Hepatocyte (in vitro differentiated cells): ENCODE measurements around the gene ALDH5A1. TPM values are rescaled to one million over a fixed set of nuclear protein-coding genes. Genes with fewer than 3 reads are reported as not detected.

ENCODE experiments used
- DNase-seq: peaks from one replicate; pipeline ENCODE4 v3.0.0-alpha.2; 2016; ENCODE audit warnings: low spot score
- H2AFZ ChIP-seq: fragments of 200-600 bp; sonication (generic); 2 replicates; pipeline ENCODE4 v1.6.0; 2016; ENCODE audit warnings: antibody characterized with exemption, mild to moderate bottlenecking
- H3K27ac ChIP-seq: fragments of 200-600 bp; sonication (generic); 2 replicates; pipeline ENCODE4 v1.5.1; 2016; ENCODE audit warnings: mild to moderate bottlenecking
- H3K27me3 ChIP-seq: fragments of 200-600 bp; sonication (generic); 2 replicates; pipeline ENCODE4 v1.6.1; 2016
- H3K36me3 ChIP-seq: fragments of 200-600 bp; sonication (generic); replicated peaks from 2 replicates; pipeline ENCODE4 v1.5.1; 2016; ENCODE audit warnings: low read depth; ENCODE audit not compliant: insufficient read depth
- H3K4me1 ChIP-seq: fragments of 200-600 bp; sonication (generic); 2 replicates; pipeline ENCODE4 v1.5.1; 2016; ENCODE audit warnings: mild to moderate bottlenecking, moderate library complexity; ENCODE audit not compliant: insufficient read depth
- H3K4me2 ChIP-seq: fragments of 200-600 bp; sonication (generic); 2 replicates; pipeline ENCODE4 v1.6.0; 2016
- H3K4me3 ChIP-seq: fragments of 200-600 bp; sonication (generic); 2 replicates; pipeline ENCODE4 v1.5.1; 2016; ENCODE audit warnings: mild to moderate bottlenecking
- H3K79me2 ChIP-seq: fragments of 200-600 bp; sonication (generic); 2 replicates; pipeline ENCODE4 v1.6.0; 2017; ENCODE audit warnings: mild to moderate bottlenecking
- H3K9me2 ChIP-seq: fragments of 200-600 bp; sonication (generic); replicated peaks from 2 replicates; pipeline ENCODE4 v1.6.0; 2017; ENCODE audit warnings: mild to moderate bottlenecking; ENCODE audit not compliant: insufficient read depth
- H3K9me3 ChIP-seq: fragments of 200-600 bp; sonication (generic); 2 replicates; pipeline ENCODE4 v1.5.1; 2016; ENCODE audit warnings: low read depth, mild to moderate bottlenecking
- H4K20me1 ChIP-seq: fragments of 200-600 bp; sonication (generic); 2 replicates; pipeline ENCODE4 v1.6.0; 2016; ENCODE audit warnings: mild to moderate bottlenecking; ENCODE audit not compliant: insufficient read depth, poor library complexity, severe bottlenecking
- EZH2 ChIP-seq: fragments of 200-600 bp; sonication (generic); IDR thresholded peaks from 2 replicates; pipeline ENCODE4 v1.6.1; 2016; ENCODE audit warnings: antibody characterized with exemption, mild to moderate bottlenecking, borderline replicate concordance
- EZH2phosphoT487 ChIP-seq: fragments of 200-600 bp; sonication (generic); IDR thresholded peaks from one replicate; pipeline ENCODE4 v1.6.1; 2018; ENCODE audit warnings: antibody characterized with exemption, mild to moderate bottlenecking, low read depth, moderate library complexity; ENCODE audit not compliant: unreplicated experiment, severe bottlenecking
- WGBS: methylation state at CpG from one replicate; pipeline ENCODE4 v1.1.6; 2016; ENCODE audit warnings: low lambda C conversion rate; ENCODE audit errors: missing lambda C conversion rate; 5-methylcytosine and 5-hydroxymethylcytosine counted together
- polyA plus RNA-seq: library from polyadenylated mRNA; unstranded; fragments of >200 nt; fragmentation: Nextera tagmentation; extraction: Ambion mirVana; gene quantifications from 2 replicates; pipeline ENCODE4 v1.2.1, GENCODE V29; 2016
- total RNA-seq: library from RNA; depleted of rRNA; stranded (reverse); fragments of >200 nt; gene quantifications from 2 replicates; pipeline ENCODE4 v1.2.3, GENCODE V29; 2014
- TF ChIP-seq, protein P1 (sequence below): fragments of 200-600 bp; sonication (generic); IDR thresholded peaks from 2 replicates; pipeline ENCODE4 v1.5.1; 2016; ENCODE audit warnings: antibody characterized with exemption, mild to moderate bottlenecking; ENCODE audit not compliant: poor library complexity

The ALDH5A1 gene
- total and polyA plus RNA-seq, 2 experiments from 2014 or later, result 12.3 to 16.8 TPM

GRCh38 chr6:24524329-24524728 is 29.6 kb downstream of the ALDH5A1 start:
- H3K4me3 ChIP-seq, result no peak overlapping the region
- H3K9me3 ChIP-seq, result no peaks in the 10 kb centered on the region
- H4K20me1 ChIP-seq, result no peaks in the 10 kb centered on the region
- 70% methylated on average over 3 of the region's 3 CpGs for WGBS
- TF ChIP-seq EZH2, result no peak
- TF ChIP-seq EZH2phosphoT487, result no peak
- TF ChIP-seq, protein P1, sequence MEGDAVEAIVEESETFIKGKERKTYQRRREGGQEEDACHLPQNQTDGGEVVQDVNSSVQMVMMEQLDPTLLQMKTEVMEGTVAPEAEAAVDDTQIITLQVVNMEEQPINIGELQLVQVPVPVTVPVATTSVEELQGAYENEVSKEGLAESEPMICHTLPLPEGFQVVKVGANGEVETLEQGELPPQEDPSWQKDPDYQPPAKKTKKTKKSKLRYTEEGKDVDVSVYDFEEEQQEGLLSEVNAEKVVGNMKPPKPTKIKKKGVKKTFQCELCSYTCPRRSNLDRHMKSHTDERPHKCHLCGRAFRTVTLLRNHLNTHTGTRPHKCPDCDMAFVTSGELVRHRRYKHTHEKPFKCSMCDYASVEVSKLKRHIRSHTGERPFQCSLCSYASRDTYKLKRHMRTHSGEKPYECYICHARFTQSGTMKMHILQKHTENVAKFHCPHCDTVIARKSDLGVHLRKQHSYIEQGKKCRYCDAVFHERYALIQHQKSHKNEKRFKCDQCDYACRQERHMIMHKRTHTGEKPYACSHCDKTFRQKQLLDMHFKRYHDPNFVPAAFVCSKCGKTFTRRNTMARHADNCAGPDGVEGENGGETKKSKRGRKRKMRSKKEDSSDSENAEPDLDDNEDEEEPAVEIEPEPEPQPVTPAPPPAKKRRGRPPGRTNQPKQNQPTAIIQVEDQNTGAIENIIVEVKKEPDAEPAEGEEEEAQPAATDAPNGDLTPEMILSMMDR, result no peak
- no peaks in the 10 kb centered on the region for H3K4me1 ChIP-seq
- no peaks in the 10 kb centered on the region for H3K79me2 ChIP-seq
- H3K27ac ChIP-seq, result no peak overlapping the region
- DNase-seq, result no peak
- H3K36me3 ChIP-seq, result no peaks in the 10 kb centered on the region
- H3K27me3 ChIP-seq, result no peaks in the 10 kb centered on the region
- H3K9me2 ChIP-seq, result no peaks in the 10 kb centered on the region
- H3K4me2 ChIP-seq, result no peak overlapping the region
- no peak overlapping the region for H2AFZ ChIP-seq

GRCh38 chr6:24524805-24525204 is 30.0 kb downstream of the ALDH5A1 start:
- Histone ChIP-seq H3K9me2 (no peaks in the 10 kb centered on the region), H4K20me1 (no peaks in the 10 kb centered on the region), H3K27me3 (no peaks in the 10 kb centered on the region), H3K27ac (no peak overlapping the region), H3K79me2 (no peaks in the 10 kb centered on the region), H3K9me3 (no peaks in the 10 kb centered on the region), H3K4me2 (no peak overlapping the region), H3K36me3 (no peaks in the 10 kb centered on the region), H3K4me3 (no peak overlapping the region), H2AFZ (no peak overlapping the region), H3K4me1 (no peaks in the 10 kb centered on the region)
- WGBS, result 48% methylated on average over 5 of the region's 5 CpGs
- TF ChIP-seq EZH2 (no peak), EZH2phosphoT487 (no peak)
- TF ChIP-seq, protein P1, result peak; percentile 65
- DNase-seq, result peak; percentile 56

- DNase-seq, result no peak
- Histone ChIP-seq H3K9me3 (no peaks in the 10 kb centered on the region), H3K36me3 (no peaks in the 10 kb centered on the region), H3K79me2 (no peaks in the 10 kb centered on the region), H3K4me1 (no peaks in the 10 kb centered on the region), H3K27ac (no peak overlapping the region), H3K4me2 (no peak overlapping the region), H4K20me1 (no peaks in the 10 kb centered on the region), H2AFZ (no peak overlapping the region), H3K9me2 (no peaks in the 10 kb centered on the region), H3K27me3 (no peaks in the 10 kb centered on the region), H3K4me3 (no peak overlapping the region)
- WGBS, result 75% methylated on average over 1 of the region's 1 CpG
- TF ChIP-seq, protein P1, result no peak
- no peak for TF ChIP-seq EZH2phosphoT487
Observed at GRCh38 chr6:24529985-24530384, 35.2 kb downstream of the ALDH5A1 start.

DNA sequence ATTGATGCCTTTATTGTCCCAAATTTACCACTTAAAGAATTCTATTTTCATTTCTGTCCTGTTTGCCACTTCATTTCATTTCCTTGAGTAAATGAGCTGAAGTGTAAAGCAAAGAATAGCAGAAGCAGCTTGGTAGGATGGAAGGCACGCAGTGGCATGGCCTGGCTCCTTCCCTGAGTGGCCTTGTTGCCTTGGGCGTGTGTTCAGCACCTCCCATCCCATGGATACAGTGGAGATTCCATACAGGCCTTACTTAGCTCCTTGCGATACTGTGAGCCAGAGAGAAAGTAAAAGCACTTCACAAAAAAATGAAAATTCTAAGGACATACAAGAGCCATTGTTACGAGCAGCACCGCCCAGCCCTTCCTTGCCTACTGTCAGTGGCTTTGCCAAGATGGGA is 39.6 kb downstream of the ALDH5A1 start:
- DNase-seq, result no peak
- Histone ChIP-seq H3K79me2 (no peaks in the 10 kb centered on the region), H2AFZ (no peak overlapping the region)

More for the DNA sequence above, 39.6 kb downstream of the ALDH5A1 start:
- Histone ChIP-seq H3K27me3 (no peaks in the 10 kb centered on the region), H3K9me2 (no peaks in the 10 kb centered on the region), H3K4me2 (no peak overlapping the region), H3K4me1 (no peaks in the 10 kb centered on the region), H3K36me3 (no peaks in the 10 kb centered on the region), H3K9me3 (no peaks in the 10 kb centered on the region), H3K4me3 (no peak overlapping the region), H3K27ac (no peak overlapping the region), H4K20me1 (no peaks in the 10 kb centered on the region)
- no peak for TF ChIP-seq EZH2
- WGBS, result 96% methylated on average over 5 of the region's 5 CpGs
